Measurements from ENCODE around the gene SLC25A44.

DNA sequence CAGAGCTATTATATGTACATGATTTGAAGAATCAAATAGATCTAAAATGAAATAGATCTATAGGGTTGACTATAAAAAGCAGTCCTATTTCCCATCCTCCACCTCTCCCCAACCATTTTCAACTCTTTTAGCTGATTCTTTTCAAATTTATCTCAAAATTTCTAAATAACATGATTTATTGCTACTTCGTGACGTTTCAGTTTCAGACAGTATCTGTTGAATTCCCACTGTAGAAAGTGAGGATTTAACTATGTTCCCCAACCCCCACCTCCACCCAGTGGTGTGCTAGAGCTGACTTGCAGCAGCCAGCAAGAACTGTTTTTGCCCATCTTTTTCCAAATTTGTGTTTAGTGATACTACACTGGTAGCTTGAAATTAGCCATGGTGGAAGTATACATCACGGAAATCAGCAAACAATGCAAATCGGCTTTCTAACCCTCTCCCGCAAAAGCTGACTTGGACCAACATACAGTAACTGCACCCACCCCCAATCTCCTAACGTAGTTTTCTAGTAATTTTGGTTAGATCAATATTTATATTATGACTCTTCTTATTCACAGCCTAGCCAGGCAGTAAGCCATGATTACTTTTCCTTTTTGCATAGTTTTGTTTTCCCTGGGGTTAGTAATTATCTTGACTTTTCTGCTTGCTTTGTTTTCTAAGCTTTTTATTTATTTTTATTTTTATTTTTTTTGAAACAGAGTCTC is 29.6 kb upstream of the SLC25A44 start:
- TF ChIP-seq CTCF (IDR thresholded peaks at IDR 0.05) = no peak
- TF ChIP-seq POLR2A (IDR thresholded peaks at IDR 0.05) = no peak

Measured in heart left ventricle (tissue), 13 donors.